WTC11 (cell line): ENCODE results near the gene NDUFAF8. TPM values are rescaled to one million over a fixed set of nuclear protein-coding genes. Genes with fewer than 3 reads are reported as not detected.

Source experiments
- ATAC-seq: fragments of 200-7000 bp; cut with Tn5 transposase; 2 replicates; pipeline ENCODE4 v1.10.0; 2021; ENCODE audit warnings: mild to moderate bottlenecking, moderate library complexity
- CTCF ChIA-PET: fragments of 300-600 bp; sonication (Branson Sonifier 250); formaldehyde crosslinking; loops from one replicate; lab custom pipeline; 2021; ENCODE audit warnings: antibody characterized with exemption; lab: Charles Lee
- POLR2A ChIA-PET: fragments of 350-600 bp; sonication (Branson Sonifier 250); formaldehyde crosslinking; loops from one replicate; lab custom pipeline; 2021; ENCODE audit warnings: antibody characterized with exemption; lab: Charles Lee
- DNase-seq: peaks from one replicate; pipeline ENCODE4 v3.0.0; 2021; ENCODE audit warnings: low spot score
- H3K27ac Mint-ChIP-seq: 2 replicates; pipeline ENCODE4 v1.8.0; 2021; ENCODE audit warnings: mixed read lengths
- H3K27me3 Mint-ChIP-seq: 2 replicates; pipeline ENCODE4 v1.8.0; 2021; ENCODE audit warnings: low read depth, mild to moderate bottlenecking, moderate library complexity, mixed read lengths
- H3K36me3 Mint-ChIP-seq: 2 replicates; pipeline ENCODE4 v1.8.0; 2021; ENCODE audit warnings: mixed read lengths
- H3K4me1 Mint-ChIP-seq: 2 replicates; pipeline ENCODE4 v1.8.0; 2022; ENCODE audit warnings: mixed read lengths
- H3K4me3 Mint-ChIP-seq: 2 replicates; pipeline ENCODE4 v1.8.0; 2021; ENCODE audit warnings: mild to moderate bottlenecking, moderate library complexity, mixed read lengths
- H3K9me3 Mint-ChIP-seq: 2 replicates; pipeline ENCODE4 v1.8.0; 2021; ENCODE audit warnings: mixed read lengths
- ARID4B ChIP-seq: sonication (generic); formaldehyde crosslinking; IDR thresholded peaks from 2 replicates; pipeline ENCODE4 v1.8.0; 2023; ENCODE audit warnings: missing genetic modification reagents, mild to moderate bottlenecking, borderline replicate concordance
- CREB1 ChIP-seq: sonication (generic); formaldehyde crosslinking; IDR thresholded peaks from 2 replicates; pipeline ENCODE4 v1.8.0; 2023; ENCODE audit warnings: mild to moderate bottlenecking, missing genetic modification reagents
- E2F1 ChIP-seq: sonication (generic); formaldehyde crosslinking; IDR thresholded peaks from 2 replicates; pipeline ENCODE4 v1.8.0; 2022; ENCODE audit warnings: mild to moderate bottlenecking, missing genetic modification reagents
- ELF4 ChIP-seq: sonication (generic); formaldehyde crosslinking; IDR thresholded peaks from 2 replicates; pipeline ENCODE4 v1.8.1; 2022; ENCODE audit warnings: low read depth, mild to moderate bottlenecking, moderate library complexity, missing genetic modification reagents
- EMX1 ChIP-seq: fragments of 250-450 bp; sonication (Bioruptor Pico); IDR thresholded peaks from 2 replicates; pipeline ENCODE4 v1.8.0; 2021; ENCODE audit warnings: mild to moderate bottlenecking
- ETV6 ChIP-seq: sonication (generic); formaldehyde crosslinking; IDR thresholded peaks from 2 replicates; pipeline ENCODE4 v1.8.1; 2022; ENCODE audit warnings: mild to moderate bottlenecking, missing genetic modification reagents
- GRHL2 ChIP-seq: fragments of 250-450 bp; sonication (Bioruptor Pico); IDR thresholded peaks from 2 replicates; pipeline ENCODE4 v1.8.0; 2022; ENCODE audit warnings: mild to moderate bottlenecking, moderate library complexity; ENCODE audit not compliant: insufficient replicate concordance, severe bottlenecking
- GTF2I ChIP-seq: fragments of 250-450 bp; sonication (Bioruptor Pico); conservative IDR thresholded peaks from 2 replicates; pipeline ENCODE4 v1.4.0; 2021; ENCODE audit warnings: mild to moderate bottlenecking
- HMGA2 ChIP-seq: fragments of 250-450 bp; sonication (Bioruptor Pico); IDR thresholded peaks from 2 replicates; pipeline ENCODE4 v1.4.0; 2021; ENCODE audit warnings: mild to moderate bottlenecking, moderate library complexity
- JAZF1 ChIP-seq: fragments of 250-450 bp; sonication (Bioruptor Pico); IDR thresholded peaks from 2 replicates; pipeline ENCODE4 v1.9.0; 2021; ENCODE audit warnings: moderate library complexity, mild to moderate bottlenecking, inconsistent platforms
- NR1H2 ChIP-seq: sonication (generic); formaldehyde crosslinking; IDR thresholded peaks from 2 replicates; pipeline ENCODE4 v1.9.0; 2021; ENCODE audit warnings: mild to moderate bottlenecking, moderate library complexity, missing genetic modification reagents
- PREB ChIP-seq: sonication (generic); formaldehyde crosslinking; IDR thresholded peaks from 2 replicates; pipeline ENCODE4 v1.8.1; 2022; ENCODE audit warnings: mild to moderate bottlenecking, missing genetic modification reagents, moderate library complexity, borderline replicate concordance
- PRRX2 ChIP-seq: fragments of 250-450 bp; sonication (Bioruptor Pico); IDR thresholded peaks from 2 replicates; pipeline ENCODE4 v1.8.0; 2021; ENCODE audit warnings: mild to moderate bottlenecking
- TEAD4 ChIP-seq: sonication (generic); formaldehyde crosslinking; IDR thresholded peaks from 2 replicates; pipeline ENCODE4 v1.8.0; 2022; ENCODE audit warnings: mild to moderate bottlenecking, missing genetic modification reagents
- ZMAT4 ChIP-seq: fragments of 250-450 bp; sonication (Bioruptor Pico); IDR thresholded peaks from 2 replicates; pipeline ENCODE4 v1.9.0; 2021; ENCODE audit warnings: mild to moderate bottlenecking
- ZNF671 ChIP-seq: fragments of 250-450 bp; sonication (Bioruptor Pico); IDR thresholded peaks from 2 replicates; pipeline ENCODE4 v1.8.0; 2021; ENCODE audit warnings: mild to moderate bottlenecking
- total RNA-seq: library from RNA; stranded (reverse); gene quantifications from 3 replicates; pipeline ENCODE4 v1.2.3, GENCODE V29; 2021
- TF ChIP-seq, protein P1 (sequence below): fragments of 250-450 bp; sonication (Bioruptor Pico); IDR thresholded peaks from 2 replicates; pipeline ENCODE4 v1.8.0; 2021; ENCODE audit warnings: mild to moderate bottlenecking
- TF ChIP-seq, protein P2 (sequence below): sonication (generic); formaldehyde crosslinking; IDR thresholded peaks from 2 replicates; pipeline ENCODE4 v1.8.0; 2023; ENCODE audit warnings: missing genetic modification reagents
- TF ChIP-seq, protein P3 (sequence below): sonication (generic); formaldehyde crosslinking; IDR thresholded peaks from 2 replicates; pipeline ENCODE4 v1.8.0; 2022; ENCODE audit warnings: missing genetic modification reagents

NDUFAF8 gene
- total RNA-seq, 1 experiment from 2014 or later = 73.0 TPM

- TF ChIP-seq PRRX2 (CRISPR knock-in tag) (no peak), JAZF1 (no peak), E2F1 (no peak), ZNF671 (CRISPR knock-in tag) (no peak), EMX1 (CRISPR knock-in tag) (no peak), CREB1 (CRISPR knock-in tag) (no peak), PREB (CRISPR knock-in tag) (no peak), GRHL2 (no peak)
- TF ChIP-seq, protein P1, sequence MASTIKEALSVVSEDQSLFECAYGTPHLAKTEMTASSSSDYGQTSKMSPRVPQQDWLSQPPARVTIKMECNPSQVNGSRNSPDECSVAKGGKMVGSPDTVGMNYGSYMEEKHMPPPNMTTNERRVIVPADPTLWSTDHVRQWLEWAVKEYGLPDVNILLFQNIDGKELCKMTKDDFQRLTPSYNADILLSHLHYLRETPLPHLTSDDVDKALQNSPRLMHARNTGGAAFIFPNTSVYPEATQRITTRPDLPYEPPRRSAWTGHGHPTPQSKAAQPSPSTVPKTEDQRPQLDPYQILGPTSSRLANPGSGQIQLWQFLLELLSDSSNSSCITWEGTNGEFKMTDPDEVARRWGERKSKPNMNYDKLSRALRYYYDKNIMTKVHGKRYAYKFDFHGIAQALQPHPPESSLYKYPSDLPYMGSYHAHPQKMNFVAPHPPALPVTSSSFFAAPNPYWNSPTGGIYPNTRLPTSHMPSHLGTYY (CRISPR knock-in tag) = no peak
Measured at GRCh38 chr17:81189670-81190530, 49.2 kb upstream of the NDUFAF8 start (continued).

DNA sequence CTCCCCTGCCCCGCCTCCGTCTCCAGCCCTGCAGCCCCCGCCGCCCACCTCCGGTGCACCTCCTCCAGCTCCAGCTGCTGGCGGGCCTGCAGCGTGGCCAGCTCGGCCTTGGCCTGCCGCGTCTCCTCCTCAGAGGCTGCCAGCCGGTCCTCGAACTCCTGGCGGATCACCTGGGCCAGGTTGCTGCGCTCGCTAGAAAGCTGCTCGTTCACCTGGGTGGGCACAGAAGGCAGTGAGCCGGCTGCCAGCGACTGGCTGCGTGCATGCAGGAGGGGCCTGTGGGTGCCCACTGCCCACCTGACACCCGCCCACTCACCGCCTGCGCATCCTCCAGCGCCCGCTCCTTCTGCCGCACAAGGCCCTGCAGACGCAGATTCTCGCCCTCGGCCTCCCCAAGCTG is 48.5 kb upstream of the NDUFAF8 start:
- Mint-ChIP-seq H3K27me3 (no peaks in the 10 kb centered on the region), H3K4me3 (no peak overlapping the region), H3K4me1 (no peaks in the 10 kb centered on the region), H3K27ac (no peak overlapping the region), H3K36me3 (no peaks in the 10 kb centered on the region), H3K9me3 (no peaks in the 10 kb centered on the region)
- ChIA-PET POLR2A (no interaction called here), CTCF (interaction anchor here (1.5 to 2.1 kb wide), 3 partner anchors 10 to 68 kb away, joined by 3 to 8 read pairs (median 4); partner anchors contain the start of gene CEP131)
- no peak for TF ChIP-seq ETV6 (CRISPR knock-in tag)
- TF ChIP-seq, protein P2, sequence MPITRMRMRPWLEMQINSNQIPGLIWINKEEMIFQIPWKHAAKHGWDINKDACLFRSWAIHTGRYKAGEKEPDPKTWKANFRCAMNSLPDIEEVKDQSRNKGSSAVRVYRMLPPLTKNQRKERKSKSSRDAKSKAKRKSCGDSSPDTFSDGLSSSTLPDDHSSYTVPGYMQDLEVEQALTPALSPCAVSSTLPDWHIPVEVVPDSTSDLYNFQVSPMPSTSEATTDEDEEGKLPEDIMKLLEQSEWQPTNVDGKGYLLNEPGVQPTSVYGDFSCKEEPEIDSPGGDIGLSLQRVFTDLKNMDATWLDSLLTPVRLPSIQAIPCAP (CRISPR knock-in tag) = no peak
- TF ChIP-seq, protein P3, sequence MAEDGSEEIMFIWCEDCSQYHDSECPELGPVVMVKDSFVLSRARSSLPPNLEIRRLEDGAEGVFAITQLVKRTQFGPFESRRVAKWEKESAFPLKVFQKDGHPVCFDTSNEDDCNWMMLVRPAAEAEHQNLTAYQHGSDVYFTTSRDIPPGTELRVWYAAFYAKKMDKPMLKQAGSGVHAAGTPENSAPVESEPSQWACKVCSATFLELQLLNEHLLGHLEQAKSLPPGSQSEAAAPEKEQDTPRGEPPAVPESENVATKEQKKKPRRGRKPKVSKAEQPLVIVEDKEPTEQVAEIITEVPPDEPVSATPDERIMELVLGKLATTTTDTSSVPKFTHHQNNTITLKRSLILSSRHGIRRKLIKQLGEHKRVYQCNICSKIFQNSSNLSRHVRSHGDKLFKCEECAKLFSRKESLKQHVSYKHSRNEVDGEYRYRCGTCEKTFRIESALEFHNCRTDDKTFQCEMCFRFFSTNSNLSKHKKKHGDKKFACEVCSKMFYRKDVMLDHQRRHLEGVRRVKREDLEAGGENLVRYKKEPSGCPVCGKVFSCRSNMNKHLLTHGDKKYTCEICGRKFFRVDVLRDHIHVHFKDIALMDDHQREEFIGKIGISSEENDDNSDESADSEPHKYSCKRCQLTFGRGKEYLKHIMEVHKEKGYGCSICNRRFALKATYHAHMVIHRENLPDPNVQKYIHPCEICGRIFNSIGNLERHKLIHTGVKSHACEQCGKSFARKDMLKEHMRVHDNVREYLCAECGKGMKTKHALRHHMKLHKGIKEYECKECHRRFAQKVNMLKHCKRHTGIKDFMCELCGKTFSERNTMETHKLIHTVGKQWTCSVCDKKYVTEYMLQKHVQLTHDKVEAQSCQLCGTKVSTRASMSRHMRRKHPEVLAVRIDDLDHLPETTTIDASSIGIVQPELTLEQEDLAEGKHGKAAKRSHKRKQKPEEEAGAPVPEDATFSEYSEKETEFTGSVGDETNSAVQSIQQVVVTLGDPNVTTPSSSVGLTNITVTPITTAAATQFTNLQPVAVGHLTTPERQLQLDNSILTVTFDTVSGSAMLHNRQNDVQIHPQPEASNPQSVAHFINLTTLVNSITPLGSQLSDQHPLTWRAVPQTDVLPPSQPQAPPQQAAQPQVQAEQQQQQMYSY (CRISPR knock-in tag) = no peak
- no peak for DNase-seq
- ATAC-seq = no peak

GRCh38 chr17:81191116-81191515 is 48.0 kb upstream of the NDUFAF8 start:
- H3K9me3 Mint-ChIP-seq = no peaks in the 10 kb centered on the region
- ChIA-PET POLR2A (no interaction called here), CTCF (interaction anchor here (1.9 to 2.1 kb wide), 2 partner anchors 10 to 69 kb away, joined by 4 to 8 read pairs; no protein-coding TSS in a partner anchor)
- no peaks in the 10 kb centered on the region for H3K36me3 Mint-ChIP-seq
- H3K4me3 Mint-ChIP-seq = no peak overlapping the region
- DNase-seq (no peak), ATAC-seq (no peak)
- H3K27me3 Mint-ChIP-seq = no peaks in the 10 kb centered on the region
- no peaks in the 10 kb centered on the region for H3K4me1 Mint-ChIP-seq
- no peak overlapping the region for H3K27ac Mint-ChIP-seq
- TF ChIP-seq GTF2I (CRISPR knock-in tag) (no peak), ZMAT4 (CRISPR knock-in tag) (no peak), NR1H2 (CRISPR knock-in tag) (no peak), TEAD4 (CRISPR knock-in tag) (no peak), ELF4 (CRISPR knock-in tag) (no peak), HMGA2 (CRISPR knock-in tag) (no peak), ARID4B (CRISPR knock-in tag) (no peak), EMX1 (CRISPR knock-in tag) (no peak)
